HG03103 (cell line): ENCODE measurements around the gene ANKRD36C.
"Not testable (repeated sequence)": the region's sequence is repeated elsewhere in the genome, so short reads cannot be mapped to it uniquely, and the experiment has no call there.

ENCODE experiments used
- ATAC-seq: cut with Tn5 transposase; IDR thresholded peaks from one replicate; pipeline ENCODE4 v1.9.1; 2021; ENCODE audit warnings: low read depth; ENCODE audit not compliant: unreplicated experiment

Gene ANKRD36C

DNA sequence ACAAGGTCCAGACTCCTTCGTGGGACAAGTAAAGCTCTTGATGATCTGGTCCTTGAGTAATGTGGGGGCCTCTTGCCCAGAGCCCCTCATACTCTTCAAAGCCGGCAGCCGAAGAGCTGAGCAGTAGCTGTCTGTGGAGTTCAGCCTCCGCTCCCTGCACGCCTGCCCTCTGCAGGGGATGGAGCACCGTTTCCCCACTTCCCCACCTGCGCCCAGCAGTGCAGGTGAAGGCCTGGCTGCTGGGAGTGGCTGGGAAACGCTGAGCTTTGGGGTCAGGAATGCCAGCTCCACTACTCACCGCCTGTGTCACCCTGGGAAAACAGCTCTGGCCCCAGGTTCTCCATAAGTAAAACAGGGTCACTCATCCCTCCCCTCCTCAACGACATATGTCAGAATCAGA, 18.2 kb upstream of the ANKRD36C start:
- ATAC-seq, result not testable (repeated sequence)

DNA sequence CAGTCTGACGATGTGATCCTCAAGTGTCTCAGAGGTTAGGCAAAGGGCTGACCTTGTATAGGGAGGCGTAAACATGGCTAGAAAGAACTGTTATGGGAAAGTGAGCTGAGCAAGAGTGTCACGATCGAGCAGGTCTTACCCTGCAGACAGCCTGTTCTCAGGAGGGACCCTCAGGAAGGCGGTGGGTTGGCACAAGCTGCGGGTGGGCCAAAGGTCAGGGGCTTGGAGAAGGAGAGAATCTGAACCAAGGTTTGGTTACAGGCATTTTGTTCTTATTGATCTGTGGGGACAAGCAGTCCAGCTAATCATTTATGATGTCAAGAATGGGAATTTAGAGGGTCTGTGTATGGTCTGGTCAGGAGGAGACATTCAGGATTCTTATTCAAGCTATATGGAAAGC, 16.4 kb upstream of the ANKRD36C start:
- not testable (repeated sequence) for ATAC-seq

DNA sequence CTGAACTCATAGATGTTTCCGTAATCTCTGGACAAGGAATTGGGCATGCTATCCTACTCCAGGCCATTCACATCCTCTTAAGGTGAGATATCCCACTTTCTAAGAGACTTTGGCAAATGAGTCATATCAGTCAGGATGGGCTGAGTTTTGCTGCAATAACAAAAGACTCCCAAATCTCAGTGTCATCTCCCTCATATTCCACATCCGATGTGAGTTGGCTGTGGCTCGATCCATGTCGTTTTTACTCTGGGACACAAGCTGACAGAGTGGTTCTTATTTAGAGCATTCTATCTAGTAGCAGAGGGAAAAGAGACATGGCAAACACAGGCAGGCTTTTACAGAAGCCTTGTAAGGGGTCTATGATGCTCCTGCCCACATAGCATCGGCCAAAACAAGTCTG, 14.6 kb upstream of the ANKRD36C start:
- ATAC-seq, result not testable (repeated sequence)

DNA sequence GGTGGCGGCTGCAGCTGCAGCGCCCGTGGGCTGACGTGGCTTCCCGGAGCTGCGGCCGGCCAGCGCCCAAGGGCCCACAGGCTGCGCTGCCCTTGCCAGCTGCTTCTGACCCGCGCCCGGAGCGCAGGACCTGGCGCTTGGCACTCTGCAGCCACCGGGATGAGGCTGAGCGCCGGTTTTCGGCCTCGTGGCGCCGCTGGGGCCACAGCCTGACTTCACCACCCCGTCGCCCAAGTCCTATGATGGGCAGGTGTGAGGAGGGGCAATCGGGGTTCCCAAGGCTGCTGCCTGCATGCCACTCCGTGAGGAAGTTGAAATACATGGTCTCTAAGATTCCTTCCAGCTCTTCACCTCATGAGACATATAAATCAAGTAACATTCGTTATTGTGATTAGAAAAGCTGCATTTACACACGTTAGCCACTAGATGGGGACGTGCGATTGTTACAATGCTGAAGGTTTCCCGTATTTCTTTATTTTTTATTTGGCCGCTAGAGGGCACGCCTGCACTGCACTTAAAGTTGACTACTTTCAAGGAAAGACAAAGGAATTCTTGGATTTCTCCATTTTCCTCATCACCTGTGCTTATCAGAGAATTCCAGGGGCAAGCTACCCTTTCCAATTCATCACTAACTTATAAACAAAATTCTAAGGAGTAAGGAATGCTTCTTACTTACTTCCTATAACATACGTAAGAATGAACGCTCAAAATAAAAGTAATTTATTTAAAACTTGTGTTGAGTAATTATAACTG, 1.1 kb upstream of the ANKRD36C start:
- peak; percentile 31 for ATAC-seq

DNA sequence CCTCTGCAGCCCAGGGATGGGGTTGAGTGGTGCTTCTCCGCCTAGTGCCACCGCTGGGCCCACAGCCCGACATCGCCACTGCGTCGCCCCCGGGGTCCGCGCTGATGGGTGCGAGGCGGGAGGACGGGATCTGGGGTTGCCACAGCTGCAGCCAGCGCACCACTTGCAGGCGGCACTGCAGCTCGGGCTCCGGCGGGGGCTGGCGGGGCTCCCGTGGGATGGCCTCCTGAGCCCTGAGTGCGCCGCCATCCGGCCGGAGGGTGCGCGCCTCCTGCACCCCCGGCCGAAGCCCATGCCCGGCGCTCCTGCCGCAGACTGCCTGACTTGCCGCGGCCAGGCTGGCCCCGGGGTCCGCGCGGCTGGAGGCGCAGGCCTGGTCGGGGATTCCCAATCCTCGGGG, 478 bp upstream of the ANKRD36C start:
- ATAC-seq, result peak; percentile 40

DNA sequence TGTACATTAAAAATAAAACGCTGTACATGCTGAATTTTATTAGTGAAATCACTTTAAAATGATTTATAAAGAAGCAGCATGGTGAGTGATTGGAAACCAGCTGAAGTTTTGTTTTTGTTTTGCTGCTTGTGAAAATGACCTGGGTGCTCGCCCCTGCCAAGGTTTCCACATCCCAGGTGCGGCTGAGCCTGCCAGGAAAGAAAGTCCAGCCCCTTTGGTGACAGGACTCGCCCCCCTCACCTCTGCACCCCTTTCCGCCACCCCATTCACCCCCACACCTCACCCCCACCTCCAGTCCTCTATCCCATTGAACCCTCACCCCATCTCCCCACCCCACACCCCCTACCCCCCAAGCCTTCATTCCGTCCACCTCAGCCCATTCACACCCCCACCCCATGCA, 740 bp downstream of the ANKRD36C start:
- not testable (repeated sequence) for ATAC-seq

DNA sequence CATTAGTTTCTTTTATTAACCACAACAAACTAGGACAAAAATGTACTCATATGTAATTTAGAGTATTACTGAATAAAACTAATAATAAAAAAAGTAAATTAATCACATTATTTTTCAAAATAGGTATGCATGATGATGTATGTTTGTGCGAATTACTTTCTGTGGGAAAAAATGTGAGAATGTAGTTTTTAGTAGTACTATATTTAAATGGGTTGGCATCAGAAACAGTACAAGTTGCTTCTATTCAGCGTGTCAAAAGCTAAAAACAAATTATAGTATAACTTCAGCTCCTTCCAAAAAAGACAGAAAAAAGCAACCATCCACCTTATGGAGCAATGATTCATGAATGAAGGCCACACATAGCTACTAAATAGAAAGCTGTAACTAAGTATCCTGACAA, 40.0 kb downstream of the ANKRD36C start:
- not testable (repeated sequence) for ATAC-seq

DNA sequence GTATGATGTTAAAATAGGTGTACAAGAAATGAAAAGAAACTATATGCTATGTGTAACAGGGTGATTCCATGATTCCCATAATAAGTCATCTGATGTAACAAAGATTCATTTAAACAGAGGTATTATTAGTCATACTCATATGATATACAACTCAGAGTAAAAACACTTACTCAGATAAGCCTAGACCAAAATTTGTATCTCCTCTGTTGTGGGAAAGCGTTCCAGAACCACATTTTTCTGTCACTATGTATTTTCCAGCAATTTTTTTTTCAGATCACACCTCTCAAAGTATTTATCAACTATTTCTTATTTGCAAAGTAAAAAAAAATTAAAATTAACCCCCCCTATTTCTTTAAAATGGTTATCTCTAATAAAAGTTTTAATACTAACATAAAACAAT, 43.6 kb downstream of the ANKRD36C start:
- ATAC-seq, result not testable (repeated sequence)

DNA sequence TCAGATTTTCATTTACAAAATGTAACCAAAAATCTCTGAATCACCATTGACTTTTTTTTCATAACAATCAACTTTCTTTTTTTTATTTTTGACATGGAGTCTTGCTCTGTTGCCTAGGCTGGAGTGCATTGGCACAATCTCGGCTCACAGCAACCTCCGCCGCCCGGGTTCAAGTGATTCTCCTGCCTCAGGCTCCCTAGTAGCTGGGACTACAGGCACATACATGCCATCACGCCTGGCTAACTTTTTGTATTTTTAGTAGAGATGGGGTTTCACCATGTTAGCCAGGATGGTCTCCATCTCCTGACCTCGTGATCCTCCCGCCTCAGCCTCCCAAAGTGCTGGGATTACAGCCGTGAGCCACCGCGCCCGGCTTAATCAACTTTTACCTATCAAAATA, 51.7 kb downstream of the ANKRD36C start:
- ATAC-seq, result not testable (repeated sequence)

DNA sequence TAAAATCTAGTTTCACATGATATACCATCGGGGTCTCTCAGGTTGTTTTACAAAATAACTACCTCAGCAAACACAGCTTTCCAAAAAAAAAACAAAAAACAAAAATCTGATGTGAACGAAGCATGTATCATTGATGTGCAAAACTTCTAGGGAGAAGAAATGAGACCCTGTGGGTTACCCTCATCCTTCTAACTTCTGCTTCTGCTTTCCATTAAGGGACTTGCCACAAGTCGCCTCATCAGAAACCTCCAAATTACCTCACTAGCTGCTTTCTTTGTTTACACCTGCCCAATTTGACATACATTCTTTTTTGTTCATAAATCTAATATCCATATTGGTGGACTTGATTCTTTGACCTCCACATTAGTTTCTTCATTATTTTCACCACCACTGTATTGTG, 60.9 kb downstream of the ANKRD36C start:
- not testable (repeated sequence) for ATAC-seq

DNA sequence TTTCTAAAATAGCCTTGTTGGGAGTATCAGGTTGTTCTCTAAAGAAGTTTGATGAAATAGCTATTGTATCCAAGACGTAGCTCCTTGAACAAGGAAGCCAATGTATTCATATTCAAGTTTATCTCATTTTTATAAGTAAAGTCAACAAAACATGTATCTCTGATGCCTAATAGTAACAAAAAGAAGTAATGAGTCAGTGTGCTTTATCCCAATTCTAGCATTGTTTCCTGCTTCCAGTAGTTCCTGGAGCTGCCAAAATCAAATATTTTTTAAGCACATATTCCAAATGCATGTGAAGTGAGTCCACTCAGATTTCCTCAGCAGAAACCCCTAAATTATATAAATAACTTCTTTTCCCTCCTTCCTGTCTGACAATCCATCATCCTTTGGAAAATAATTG, 74.6 kb downstream of the ANKRD36C start:
- not testable (repeated sequence) for ATAC-seq

DNA sequence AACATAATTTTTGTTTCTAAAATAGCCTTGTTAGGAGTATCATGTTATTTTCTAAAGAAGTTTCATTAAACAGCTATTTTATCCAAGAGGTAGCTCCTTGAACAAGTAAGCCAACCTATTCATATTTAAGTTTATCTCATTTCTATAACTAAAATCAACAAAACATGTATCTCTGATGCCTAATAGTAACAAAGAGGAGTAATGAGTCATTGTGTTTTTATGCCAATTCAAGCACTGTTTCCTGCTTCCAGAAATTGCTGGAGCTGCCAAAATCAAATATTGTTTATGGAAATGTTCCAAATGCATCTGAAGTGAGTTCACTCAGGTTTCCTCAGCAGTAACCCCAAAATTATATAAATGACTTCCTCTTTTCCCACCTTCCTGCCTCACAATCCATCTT, 76.5 kb downstream of the ANKRD36C start:
- not testable (repeated sequence) for ATAC-seq

DNA sequence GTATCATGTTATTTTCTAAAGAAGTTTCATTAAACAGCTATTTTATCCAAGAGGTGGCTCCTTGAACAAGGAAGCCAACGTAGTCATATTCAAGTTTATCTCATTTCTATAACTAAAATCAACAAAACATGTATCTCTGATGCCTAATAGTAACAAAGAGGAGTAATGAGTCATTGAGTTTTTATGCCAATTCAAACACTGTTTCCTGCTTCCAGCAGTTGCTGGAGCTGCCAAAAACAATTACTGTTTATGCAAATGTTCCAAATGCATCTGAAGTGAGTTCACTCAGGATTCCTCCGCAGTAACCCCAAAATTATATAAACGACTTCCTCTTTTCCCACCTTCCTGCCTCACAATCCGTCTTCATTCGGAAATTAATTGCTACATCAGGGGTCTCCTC, 80.2 kb downstream of the ANKRD36C start:
- ATAC-seq, result not testable (repeated sequence)

DNA sequence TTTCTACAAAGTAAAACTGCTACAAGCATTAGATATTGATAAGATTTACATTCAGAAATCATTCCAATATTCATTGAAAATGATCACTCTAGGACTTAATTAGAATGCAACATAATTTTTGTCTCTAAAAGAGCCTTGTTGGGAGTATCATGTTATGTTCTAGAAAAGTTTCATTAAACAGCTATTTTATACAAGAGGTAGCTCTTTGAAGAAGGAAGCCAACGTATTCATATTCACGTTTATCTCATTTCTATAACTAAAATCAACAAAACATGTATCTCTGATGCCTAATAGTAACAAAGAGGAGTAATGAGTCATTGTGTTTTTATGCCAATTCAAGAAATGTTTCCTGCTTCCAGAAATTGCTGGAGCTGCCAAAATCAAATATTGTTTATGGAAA, 97.2 kb downstream of the ANKRD36C start:
- not testable (repeated sequence) for ATAC-seq

DNA sequence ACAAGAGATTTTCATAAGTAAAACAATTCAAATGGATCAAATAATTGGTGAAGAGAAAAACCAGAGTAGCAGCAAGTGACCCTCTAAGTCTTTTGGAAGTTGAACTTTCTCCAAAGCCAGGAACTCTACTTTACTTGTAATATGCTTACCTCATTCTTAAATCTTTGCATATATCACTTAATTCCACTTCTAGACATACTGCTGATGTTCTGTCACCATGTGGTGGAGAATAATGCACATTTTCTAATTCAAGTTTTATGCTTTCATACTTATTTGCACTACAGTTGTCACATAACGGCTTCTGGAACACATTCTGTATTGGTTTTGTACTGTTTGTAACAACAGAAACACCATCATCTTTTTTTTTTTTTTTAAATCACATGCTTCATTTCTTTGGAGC, 123.7 kb downstream of the ANKRD36C start:
- ATAC-seq, result not testable (repeated sequence)

DNA sequence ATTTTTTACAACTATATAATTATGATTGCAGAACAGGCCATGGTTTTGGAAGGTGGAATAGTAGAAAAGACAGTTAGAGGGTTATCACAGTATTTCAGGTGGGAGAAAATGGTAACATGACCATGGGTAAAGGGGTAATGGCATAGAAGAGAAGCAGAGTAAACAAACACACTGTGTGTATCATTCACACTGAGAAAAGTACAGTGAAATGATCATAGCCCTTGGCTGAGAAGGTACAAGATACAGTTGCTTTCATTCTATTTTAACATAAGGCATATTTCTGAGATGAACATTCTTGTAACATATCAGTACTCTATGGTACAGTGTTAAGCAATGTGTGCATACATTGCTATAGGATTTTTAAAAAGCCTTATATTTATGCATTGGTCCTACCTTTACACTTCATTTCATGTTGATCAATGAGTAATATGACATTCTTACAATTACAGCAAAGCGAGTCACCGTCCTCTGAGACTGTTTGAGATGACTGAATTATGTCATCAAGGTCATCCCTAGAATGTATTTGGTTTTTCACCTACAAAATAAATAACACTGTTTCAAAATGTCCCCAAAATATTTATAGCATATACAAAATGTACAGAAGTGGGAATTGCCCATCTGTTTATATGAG, 124.5 kb downstream of the ANKRD36C start:
- ATAC-seq, result not testable (repeated sequence)

DNA sequence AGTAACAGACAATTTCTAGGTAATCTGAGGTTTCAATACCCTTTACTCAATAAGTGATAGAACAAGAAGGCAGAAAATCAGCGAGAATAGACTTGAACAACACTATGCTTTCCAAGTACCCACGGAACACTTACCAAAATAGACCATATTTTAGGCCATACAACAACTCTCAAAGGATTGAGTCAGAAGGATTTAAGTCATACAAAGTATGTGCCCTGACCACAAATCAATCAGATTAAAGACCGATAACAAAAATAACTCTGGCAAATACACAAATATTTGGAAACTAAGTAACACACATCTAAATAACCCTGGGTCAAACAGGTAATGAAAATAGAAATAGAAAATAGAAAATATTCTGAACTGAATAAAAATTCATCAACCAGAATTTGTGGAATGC, 129.5 kb downstream of the ANKRD36C start:
- ATAC-seq, result not testable (repeated sequence)

DNA sequence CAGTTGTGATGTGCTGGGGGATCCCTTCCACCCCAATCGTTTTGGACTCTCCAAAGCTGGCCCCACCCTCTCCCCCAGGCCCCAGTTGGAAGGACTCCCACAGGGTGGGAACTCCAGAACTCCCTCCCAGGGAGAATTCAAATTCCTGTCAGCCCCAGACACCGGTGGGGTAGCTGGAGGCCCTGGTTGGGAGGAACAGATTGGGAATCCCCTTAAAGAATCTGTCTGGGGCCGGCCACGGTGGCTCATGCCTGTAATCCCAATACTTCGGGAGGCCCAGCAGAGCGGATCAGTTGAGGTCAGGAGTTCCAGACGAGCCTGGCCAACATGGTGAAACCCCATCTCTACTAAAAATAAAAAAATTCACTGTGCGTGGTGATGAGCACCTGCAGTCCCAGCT, 155.5 kb downstream of the ANKRD36C start:
- ATAC-seq, result no peak

DNA sequence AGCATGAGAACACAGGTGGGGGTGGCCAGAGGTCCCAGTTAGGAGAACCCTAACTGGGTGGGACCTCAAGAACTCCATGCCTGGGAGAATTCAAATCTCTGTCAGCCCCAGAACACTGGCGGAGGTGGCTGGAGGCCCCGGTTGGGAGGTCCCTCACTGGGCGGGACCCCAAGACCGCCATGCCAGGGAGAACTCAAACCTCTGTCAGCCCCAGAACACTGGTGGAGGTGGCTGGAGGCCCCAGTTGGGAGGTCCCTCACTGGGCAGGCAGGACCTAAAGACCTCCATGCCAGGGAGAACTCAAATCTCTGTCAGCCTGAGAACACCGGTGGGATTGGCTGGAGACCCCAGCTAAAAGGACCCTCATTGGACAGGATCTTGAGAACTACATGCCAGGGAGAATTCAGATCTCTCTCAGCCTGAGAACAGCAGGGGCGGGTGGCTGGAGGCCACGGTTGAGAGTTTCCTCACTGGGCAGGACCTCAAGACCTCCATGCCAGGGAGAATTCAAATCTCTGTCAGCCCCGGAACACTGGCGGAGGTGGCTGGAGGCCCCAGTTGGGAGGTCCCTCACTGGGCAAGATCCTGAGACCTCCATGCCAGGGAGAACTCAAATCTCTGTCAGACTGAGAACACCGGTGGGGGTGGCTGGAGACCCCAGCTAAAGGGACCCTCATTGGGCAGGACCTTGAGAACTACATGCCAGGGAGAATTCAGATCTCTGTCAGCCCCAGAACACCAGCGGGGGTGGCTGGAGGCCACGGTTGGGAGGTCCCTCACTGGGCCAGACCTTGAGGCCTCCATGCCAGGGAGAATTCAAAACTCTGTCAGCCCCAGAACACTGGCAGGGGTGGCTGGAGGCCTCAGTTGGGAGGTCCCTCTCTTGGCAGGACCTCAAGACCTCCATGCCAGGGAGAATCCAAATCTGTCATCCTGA, 157.3 kb downstream of the ANKRD36C start:
- ATAC-seq, result not testable (repeated sequence)

DNA sequence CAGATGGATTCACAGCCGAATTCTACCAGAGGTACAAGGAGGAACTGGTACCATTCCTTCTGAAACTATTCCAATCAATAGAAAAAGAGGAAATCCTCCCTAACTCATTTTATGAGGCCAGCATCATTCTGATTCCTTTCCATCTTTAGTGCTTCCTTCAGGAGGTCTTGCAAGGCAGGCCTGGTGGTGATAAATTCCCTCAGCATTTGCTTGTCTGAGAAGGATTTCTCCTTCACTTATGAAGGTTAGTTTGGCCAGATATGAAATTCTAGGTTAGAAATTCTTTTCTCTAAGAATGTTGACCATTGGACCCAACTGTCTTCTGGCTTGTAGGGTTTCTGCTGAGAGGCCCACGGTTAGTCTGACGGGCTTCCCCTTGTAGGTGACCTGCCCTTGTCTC, 167.4 kb downstream of the ANKRD36C start:
- not testable (repeated sequence) for ATAC-seq

DNA sequence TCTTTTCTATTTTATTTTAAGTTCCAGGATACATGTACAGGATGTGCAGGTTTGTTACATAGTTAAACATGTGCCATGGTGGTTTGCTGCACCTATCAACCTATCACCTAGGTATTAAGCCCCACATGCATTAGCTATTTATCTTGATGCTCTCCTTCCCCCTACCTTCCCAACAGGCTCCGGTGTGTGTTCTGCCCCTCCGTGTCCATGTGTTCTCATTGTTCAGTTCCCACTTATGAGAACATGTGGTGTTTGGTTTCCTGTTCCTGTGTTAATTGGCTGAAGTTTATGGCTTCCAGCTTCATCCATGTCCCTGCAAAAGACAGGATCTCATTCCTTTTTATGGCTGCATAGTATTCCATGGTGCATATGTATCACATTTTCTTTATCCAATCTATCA, 174.1 kb downstream of the ANKRD36C start:
- ATAC-seq, result not testable (repeated sequence)
